T-helper 2 cell treated with Interferon-gamma antibody and Interleukin-4, amounts not matched to agents 5 μg/mL and 100 μg/mL, for 36 hours (primary cell): ENCODE results near the gene NHS.

Experiments used
- DNase-seq: peaks from one replicate; pipeline ENCODE4 v3.0.0; 2021; ENCODE audit warnings: low spot score
- H3K27ac Mint-ChIP-seq: one replicate; pipeline ENCODE4 v1.8.0; 2021; ENCODE audit warnings: mild to moderate bottlenecking, mixed read lengths
- H3K27me3 Mint-ChIP-seq: one replicate; pipeline ENCODE4 v1.8.0; 2021; ENCODE audit warnings: low read depth, mixed read lengths
- H3K36me3 Mint-ChIP-seq: one replicate; pipeline ENCODE4 v1.8.0; 2021; ENCODE audit warnings: low read depth, mixed read lengths
- H3K4me1 Mint-ChIP-seq: one replicate; pipeline ENCODE4 v1.8.0; 2021; ENCODE audit warnings: low read depth, mixed read lengths
- H3K4me3 Mint-ChIP-seq: one replicate; pipeline ENCODE4 v1.8.0; 2022; ENCODE audit warnings: mild to moderate bottlenecking, moderate library complexity, mixed read lengths
- H3K9me3 Mint-ChIP-seq: one replicate; pipeline ENCODE4 v1.8.0; 2021; ENCODE audit warnings: mixed read lengths

The NHS gene

DNA sequence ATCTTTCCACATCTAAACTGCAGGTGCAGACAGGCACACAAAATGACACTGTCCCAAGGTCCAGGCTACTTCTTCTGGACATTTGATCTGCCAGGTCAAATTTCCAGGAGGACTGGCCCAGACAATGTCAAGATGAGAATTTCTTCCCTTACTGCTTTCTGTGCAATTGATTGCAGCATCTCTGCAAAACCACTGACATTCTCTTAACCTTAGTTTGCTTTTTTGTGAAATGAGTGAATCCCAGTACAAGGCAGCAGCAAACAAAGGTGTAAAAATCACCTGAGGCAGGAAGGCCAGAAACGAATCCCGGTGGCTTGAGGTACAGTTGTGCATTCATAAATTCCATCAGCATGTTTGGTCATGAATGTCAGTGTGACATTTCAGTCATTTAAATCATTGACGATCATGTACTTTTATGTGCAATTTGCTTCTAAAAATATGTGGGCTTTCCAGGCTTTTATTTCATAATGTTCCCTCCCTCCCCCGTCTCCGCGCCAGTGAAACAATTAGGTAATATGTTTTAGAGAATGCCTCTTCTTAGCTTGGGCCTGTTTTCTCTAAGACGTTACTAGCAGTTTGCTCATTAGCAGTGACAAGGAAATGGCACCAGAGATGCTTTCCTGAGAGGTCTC is 39.1 kb downstream of the NHS start:
- Mint-ChIP-seq H3K9me3 (no peaks in the 10 kb centered on the region), H3K4me1 (peaks cover 2% of the 10 kb centered on the region), H3K36me3 (no peaks in the 10 kb centered on the region), H3K27ac (no peak overlapping the region), H3K27me3 (no peaks in the 10 kb centered on the region), H3K4me3 (no peak overlapping the region)
- no peak for DNase-seq

- Mint-ChIP-seq H3K27me3 (no peaks in the 10 kb centered on the region), H3K27ac (no peak overlapping the region), H3K4me1 (peaks cover 2% of the 10 kb centered on the region), H3K4me3 (no peak overlapping the region), H3K36me3 (no peaks in the 10 kb centered on the region), H3K9me3 (no peaks in the 10 kb centered on the region)
- DNase-seq, result no peak
Measured at GRCh38 chrX:17414839-17415238, 39.8 kb downstream of the NHS start.

DNA sequence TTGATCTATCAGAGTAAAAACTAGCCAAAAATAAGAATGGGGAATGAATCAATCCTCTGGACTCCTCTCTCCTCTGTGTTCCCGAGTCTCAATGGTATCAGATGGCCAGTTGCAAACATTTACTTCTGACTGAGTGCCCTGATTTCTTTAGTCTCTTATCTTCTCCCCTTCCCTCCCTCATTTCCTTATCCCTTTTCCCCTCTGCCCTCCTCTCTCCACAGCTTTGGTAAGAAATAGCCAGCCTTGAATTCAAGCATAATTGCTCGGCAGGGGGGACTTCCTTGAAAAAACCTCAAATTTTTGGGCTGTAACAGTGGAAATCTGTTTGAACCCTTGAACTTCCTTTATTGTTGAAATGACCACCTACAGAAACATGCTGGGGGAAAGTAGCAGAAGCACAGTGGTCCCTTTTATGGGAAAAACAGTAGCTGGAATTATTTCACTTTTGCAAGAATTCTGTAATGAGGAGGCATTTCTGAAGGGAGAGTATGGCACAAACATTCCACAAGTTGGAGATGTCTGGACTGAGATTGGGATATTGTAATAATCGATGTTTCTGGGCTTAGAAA is 40.3 kb downstream of the NHS start:
- no peaks in the 10 kb centered on the region for H3K9me3 Mint-ChIP-seq
- H3K4me1 Mint-ChIP-seq, result peaks cover 2% of the 10 kb centered on the region
- no peaks in the 10 kb centered on the region for H3K36me3 Mint-ChIP-seq
- H3K27me3 Mint-ChIP-seq, result no peaks in the 10 kb centered on the region
- H3K4me3 Mint-ChIP-seq, result no peak overlapping the region
- DNase-seq, result no peak
- no peak overlapping the region for H3K27ac Mint-ChIP-seq

- no peak for DNase-seq
- Mint-ChIP-seq H3K27me3 (no peaks in the 10 kb centered on the region), H3K4me1 (peaks cover 2% of the 10 kb centered on the region), H3K36me3 (no peaks in the 10 kb centered on the region), H3K27ac (no peak overlapping the region), H3K9me3 (no peaks in the 10 kb centered on the region), H3K4me3 (no peak overlapping the region)
Measured at GRCh38 chrX:17417372-17417771, 42.4 kb downstream of the NHS start.

- Mint-ChIP-seq H3K4me3 (no peak overlapping the region), H3K36me3 (no peaks in the 10 kb centered on the region), H3K4me1 (no peaks in the 10 kb centered on the region), H3K9me3 (no peaks in the 10 kb centered on the region), H3K27me3 (no peaks in the 10 kb centered on the region), H3K27ac (no peak overlapping the region)
- DNase-seq, result no peak
Measured at GRCh38 chrX:17425136-17425535, 50.1 kb downstream of the NHS start.

GRCh38 chrX:17425551-17425950 is 50.6 kb downstream of the NHS start:
- DNase-seq, result no peak
- Mint-ChIP-seq H3K36me3 (no peaks in the 10 kb centered on the region), H3K4me3 (no peak overlapping the region), H3K4me1 (no peaks in the 10 kb centered on the region), H3K27me3 (no peaks in the 10 kb centered on the region), H3K9me3 (no peaks in the 10 kb centered on the region), H3K27ac (no peak overlapping the region)

- Mint-ChIP-seq H3K36me3 (no peaks in the 10 kb centered on the region), H3K27ac (no peak overlapping the region), H3K27me3 (no peaks in the 10 kb centered on the region), H3K4me3 (no peak overlapping the region), H3K9me3 (no peaks in the 10 kb centered on the region), H3K4me1 (no peaks in the 10 kb centered on the region)
- no peak for DNase-seq
Measured at GRCh38 chrX:17431171-17431570, 56.2 kb downstream of the NHS start.

DNA sequence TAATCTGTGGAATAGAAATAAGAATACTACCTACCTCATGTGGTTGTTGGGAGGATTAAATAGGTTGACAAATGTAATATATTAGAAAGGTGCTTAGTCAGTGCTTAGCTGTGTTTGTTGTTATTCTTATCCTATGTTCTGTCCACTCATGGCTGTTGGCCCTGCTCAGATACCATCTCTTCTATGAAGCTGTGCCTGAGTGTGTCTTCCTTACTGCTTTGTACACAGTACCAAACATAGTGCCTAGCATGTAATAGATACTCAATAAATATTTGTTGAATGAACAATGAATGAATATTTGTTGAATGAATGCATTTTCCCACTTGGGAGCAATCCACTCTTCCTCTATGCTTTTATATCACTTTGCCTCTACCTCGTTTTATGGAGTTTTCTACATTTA is 57.2 kb downstream of the NHS start:
- Mint-ChIP-seq H3K4me3 (no peak overlapping the region), H3K27ac (no peak overlapping the region), H3K27me3 (no peaks in the 10 kb centered on the region), H3K9me3 (no peaks in the 10 kb centered on the region), H3K36me3 (no peaks in the 10 kb centered on the region), H3K4me1 (no peaks in the 10 kb centered on the region)
- DNase-seq, result no peak

GRCh38 chrX:17433965-17434364 is 59.0 kb downstream of the NHS start:
- Mint-ChIP-seq H3K4me3 (no peak overlapping the region), H3K9me3 (no peaks in the 10 kb centered on the region), H3K27ac (no peak overlapping the region), H3K27me3 (no peaks in the 10 kb centered on the region), H3K4me1 (no peaks in the 10 kb centered on the region), H3K36me3 (no peaks in the 10 kb centered on the region)
- no peak for DNase-seq

DNA sequence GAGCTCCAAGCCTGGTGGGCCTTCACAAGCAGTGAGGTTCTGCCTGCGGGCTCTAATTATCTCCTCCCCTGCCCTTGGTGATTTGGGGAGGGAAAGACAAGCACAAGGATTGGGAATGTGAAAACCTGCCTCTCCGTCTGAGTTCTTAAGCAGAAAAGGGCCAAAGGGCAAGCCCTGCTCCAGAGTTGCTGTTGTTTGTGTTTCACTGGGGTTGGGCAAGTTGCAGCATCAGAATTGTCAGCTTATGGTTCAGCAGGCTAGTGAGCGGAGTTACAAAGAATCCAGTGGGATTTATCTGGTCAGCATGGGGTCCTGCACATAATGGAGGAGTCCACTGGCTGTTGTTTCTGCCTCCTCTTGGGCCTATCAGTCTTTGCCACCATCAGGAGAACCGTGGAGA is 60.5 kb downstream of the NHS start:
- Mint-ChIP-seq H3K27me3 (no peaks in the 10 kb centered on the region), H3K4me3 (no peak overlapping the region), H3K4me1 (no peaks in the 10 kb centered on the region), H3K9me3 (no peaks in the 10 kb centered on the region), H3K36me3 (no peaks in the 10 kb centered on the region), H3K27ac (no peak overlapping the region)
- DNase-seq, result no peak

DNA sequence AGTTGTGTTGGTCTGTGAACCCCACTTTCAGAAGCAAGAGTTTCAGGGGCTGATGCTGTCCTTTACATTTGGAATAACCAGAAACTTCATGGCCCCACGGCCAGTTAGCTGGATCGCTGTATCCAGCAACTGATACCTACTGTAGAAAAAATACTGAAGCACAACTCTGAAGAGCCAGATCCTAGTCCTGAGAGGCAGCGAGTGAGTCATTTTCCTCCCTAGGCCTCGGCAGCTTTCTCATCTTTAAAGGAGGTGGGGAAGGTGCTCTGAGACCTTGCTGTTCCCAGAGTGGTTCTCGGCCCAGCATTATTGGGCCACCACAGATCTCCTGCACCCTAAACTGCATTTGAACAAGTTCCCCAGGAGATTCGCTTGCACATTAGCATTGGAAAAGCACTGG is 63.2 kb downstream of the NHS start:
- H3K36me3 Mint-ChIP-seq, result no peaks in the 10 kb centered on the region
- H3K4me3 Mint-ChIP-seq, result no peak overlapping the region
- no peak for DNase-seq
- H3K27ac Mint-ChIP-seq, result no peak overlapping the region
- H3K9me3 Mint-ChIP-seq, result no peaks in the 10 kb centered on the region
- no peaks in the 10 kb centered on the region for H3K27me3 Mint-ChIP-seq
- no peaks in the 10 kb centered on the region for H3K4me1 Mint-ChIP-seq

GRCh38 chrX:17440258-17440657 is 65.3 kb downstream of the NHS start:
- no peak for DNase-seq
- Mint-ChIP-seq H3K4me3 (no peak overlapping the region), H3K27ac (no peak overlapping the region), H3K4me1 (no peaks in the 10 kb centered on the region), H3K9me3 (no peaks in the 10 kb centered on the region), H3K27me3 (no peaks in the 10 kb centered on the region), H3K36me3 (no peaks in the 10 kb centered on the region)

DNA sequence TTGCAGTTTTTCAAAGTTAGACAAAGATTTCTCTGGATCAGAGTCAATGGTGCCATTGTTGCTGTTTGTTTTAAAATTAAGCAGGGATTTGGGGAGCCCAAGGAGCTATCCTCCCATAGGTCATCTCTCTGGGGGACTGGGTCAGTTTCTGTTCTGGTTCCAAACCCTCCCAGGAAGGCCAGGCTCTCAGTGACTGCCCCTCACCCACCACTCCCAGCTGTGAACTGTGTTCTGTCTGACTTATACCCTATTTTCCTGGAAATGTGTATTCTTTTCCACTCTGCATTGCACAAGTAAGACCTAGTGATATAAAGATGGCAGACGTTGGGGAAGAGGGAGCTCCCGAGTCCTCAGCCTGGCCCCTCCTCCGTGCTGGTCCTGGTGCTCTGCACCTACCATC is 65.8 kb downstream of the NHS start:
- DNase-seq, result no peak
- Mint-ChIP-seq H3K27me3 (no peaks in the 10 kb centered on the region), H3K36me3 (no peaks in the 10 kb centered on the region), H3K9me3 (no peaks in the 10 kb centered on the region), H3K4me3 (no peak overlapping the region), H3K27ac (no peak overlapping the region), H3K4me1 (no peaks in the 10 kb centered on the region)

- no peak overlapping the region for H3K27ac Mint-ChIP-seq
- no peak for DNase-seq
- H3K9me3 Mint-ChIP-seq, result no peaks in the 10 kb centered on the region
- no peak overlapping the region for H3K4me3 Mint-ChIP-seq
- no peaks in the 10 kb centered on the region for H3K4me1 Mint-ChIP-seq
- no peaks in the 10 kb centered on the region for H3K27me3 Mint-ChIP-seq
- no peaks in the 10 kb centered on the region for H3K36me3 Mint-ChIP-seq
Measured at GRCh38 chrX:17441965-17442364, 67.0 kb downstream of the NHS start.

DNA sequence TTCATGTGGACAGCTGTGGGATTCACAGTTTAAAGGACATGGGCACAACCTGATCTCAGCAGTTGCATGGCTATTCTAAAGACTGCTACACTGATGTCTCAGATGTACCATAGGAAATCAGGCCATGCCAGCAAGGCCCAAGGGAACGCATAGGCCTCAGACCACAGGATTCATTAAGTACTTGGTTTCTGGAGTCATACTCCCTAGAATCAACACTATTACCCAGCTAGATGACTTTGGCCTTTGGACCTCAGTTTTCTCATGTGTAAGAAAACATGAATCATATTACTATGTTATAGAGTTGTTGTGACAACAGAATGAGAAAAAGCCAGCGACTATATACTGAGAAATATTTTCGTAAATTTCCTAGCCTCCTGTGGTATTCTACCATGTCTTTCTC is 67.9 kb downstream of the NHS start:
- Mint-ChIP-seq H3K36me3 (no peaks in the 10 kb centered on the region), H3K4me1 (no peaks in the 10 kb centered on the region), H3K27me3 (no peaks in the 10 kb centered on the region), H3K4me3 (no peak overlapping the region), H3K9me3 (no peaks in the 10 kb centered on the region), H3K27ac (no peak overlapping the region)
- no peak for DNase-seq
